ENCODE results near the gene RPA4.
"Not testable (repeated sequence)": the region's sequence is repeated elsewhere in the genome, so short reads cannot be mapped to it uniquely, and the experiment has no call there.

Gene RPA4

DNA sequence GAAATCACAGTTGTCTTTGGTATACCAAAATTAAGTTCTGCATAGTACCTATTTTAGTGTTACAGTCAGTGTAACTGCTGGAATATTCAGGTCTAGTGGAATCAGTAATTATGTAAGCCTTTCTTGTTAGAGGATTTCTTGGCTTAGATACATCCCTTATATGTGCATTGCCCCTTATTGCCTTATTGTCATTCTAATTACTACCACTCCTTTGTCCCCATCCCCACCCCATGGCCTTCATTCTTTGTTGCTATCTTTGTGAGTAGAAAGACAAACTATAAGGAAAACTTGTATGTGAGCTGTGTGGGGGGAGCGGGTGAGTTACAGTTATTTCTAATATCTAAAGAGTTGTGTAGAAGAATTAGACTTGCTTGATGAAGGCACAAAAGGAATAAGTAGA lies 36.9 kb upstream of the RPA4 start:
- H3K27ac ChIP-seq: no peak overlapping the region
- TF ChIP-seq, protein P1, sequence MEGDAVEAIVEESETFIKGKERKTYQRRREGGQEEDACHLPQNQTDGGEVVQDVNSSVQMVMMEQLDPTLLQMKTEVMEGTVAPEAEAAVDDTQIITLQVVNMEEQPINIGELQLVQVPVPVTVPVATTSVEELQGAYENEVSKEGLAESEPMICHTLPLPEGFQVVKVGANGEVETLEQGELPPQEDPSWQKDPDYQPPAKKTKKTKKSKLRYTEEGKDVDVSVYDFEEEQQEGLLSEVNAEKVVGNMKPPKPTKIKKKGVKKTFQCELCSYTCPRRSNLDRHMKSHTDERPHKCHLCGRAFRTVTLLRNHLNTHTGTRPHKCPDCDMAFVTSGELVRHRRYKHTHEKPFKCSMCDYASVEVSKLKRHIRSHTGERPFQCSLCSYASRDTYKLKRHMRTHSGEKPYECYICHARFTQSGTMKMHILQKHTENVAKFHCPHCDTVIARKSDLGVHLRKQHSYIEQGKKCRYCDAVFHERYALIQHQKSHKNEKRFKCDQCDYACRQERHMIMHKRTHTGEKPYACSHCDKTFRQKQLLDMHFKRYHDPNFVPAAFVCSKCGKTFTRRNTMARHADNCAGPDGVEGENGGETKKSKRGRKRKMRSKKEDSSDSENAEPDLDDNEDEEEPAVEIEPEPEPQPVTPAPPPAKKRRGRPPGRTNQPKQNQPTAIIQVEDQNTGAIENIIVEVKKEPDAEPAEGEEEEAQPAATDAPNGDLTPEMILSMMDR (IDR thresholded peaks at IDR 0.05): no peak

DNA sequence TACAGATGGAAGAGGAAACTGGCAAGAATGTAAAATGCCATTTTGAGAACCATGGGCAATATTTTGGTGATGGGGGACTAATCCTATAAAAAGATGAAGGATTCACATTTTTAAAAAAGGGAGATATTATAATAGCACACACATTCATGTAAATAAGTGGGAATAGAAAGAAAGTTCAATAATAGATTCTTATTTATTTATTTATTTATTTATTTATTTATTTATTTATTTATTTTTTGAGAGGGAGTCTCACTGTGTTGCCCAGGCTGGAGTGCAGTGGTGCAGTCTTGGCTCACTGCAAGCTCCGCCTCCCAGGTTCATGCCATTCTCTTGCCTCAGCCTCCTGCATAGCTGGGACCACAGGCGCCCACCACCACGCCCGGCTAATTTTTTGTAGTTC lies 24.3 kb upstream of the RPA4 start:
- H3K27ac ChIP-seq: not testable (repeated sequence)

DNA sequence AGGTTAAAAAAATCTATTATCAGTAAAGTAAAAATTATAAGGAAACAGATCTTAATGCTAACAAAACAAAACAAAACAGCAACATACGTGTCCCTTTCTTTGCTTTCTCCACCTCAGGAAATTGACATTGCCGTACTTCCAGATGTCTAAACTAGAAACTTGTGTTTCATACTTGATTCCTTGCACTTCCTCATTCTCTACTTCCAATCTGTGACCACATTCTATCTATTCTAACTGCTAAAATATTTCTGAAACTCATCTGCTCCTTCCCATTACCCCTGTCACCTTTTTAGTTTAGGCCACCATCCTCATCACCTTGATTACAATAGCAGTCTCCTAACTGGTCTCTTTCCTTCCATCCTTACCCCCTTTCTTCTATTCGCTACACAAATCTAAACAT lies 22.5 kb upstream of the RPA4 start:
- TF ChIP-seq ZFX (IDR thresholded peaks at IDR 0.05; ENCODE audit: borderline replicate concordance): no peak
- TF ChIP-seq, protein P1 (IDR thresholded peaks at IDR 0.05): no peak
- no peak overlapping the region for H3K27ac ChIP-seq

DNA sequence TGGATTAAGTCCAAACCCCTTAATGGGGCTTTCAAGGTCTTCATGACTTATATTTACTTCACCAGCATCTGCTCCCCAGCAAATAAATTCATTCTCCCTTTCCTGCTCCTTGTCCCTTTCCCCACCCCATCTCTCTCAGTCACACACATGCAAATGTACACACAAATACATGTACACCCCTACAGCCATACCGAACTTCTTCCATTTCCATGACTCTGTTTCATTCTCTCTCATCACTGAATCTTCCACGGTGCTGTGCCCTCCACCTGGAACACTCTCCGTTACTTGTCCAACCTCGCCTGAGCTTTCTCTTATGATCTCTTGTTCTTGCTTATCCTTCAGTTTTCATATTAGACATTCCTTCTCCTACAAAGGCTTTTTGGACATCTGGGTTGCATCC lies 22.0 kb upstream of the RPA4 start:
- H3K27ac ChIP-seq: no peak overlapping the region
- TF ChIP-seq ZFX (IDR thresholded peaks at IDR 0.05; ENCODE audit: borderline replicate concordance): no peak
- TF ChIP-seq, protein P1 (IDR thresholded peaks at IDR 0.05): no peak

DNA sequence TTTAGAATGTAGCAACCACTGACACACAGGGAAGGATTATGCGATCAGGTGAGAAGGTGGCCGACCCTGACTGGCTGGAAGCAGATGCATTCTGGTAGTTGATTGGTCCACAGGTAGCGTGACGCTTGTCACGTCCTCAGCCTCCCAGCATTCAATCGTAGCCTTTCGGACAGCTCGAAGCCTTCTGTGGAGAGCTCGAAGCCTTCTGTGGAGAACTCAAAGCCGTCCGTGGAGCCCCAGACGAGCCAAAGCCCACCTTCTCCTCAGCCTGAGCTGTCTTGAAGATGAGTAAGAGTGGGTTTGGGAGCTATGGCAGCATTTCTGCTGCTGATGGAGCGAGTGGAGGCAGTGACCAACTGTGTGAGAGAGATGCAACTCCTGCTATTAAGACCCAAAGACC lies 319 bp downstream of the RPA4 start:
- H3K27ac ChIP-seq: no peak overlapping the region
- TF ChIP-seq, protein P1 (IDR thresholded peaks at IDR 0.05): no peak
- TF ChIP-seq ZFX (IDR thresholded peaks at IDR 0.05; ENCODE audit: borderline replicate concordance): no peak

DNA sequence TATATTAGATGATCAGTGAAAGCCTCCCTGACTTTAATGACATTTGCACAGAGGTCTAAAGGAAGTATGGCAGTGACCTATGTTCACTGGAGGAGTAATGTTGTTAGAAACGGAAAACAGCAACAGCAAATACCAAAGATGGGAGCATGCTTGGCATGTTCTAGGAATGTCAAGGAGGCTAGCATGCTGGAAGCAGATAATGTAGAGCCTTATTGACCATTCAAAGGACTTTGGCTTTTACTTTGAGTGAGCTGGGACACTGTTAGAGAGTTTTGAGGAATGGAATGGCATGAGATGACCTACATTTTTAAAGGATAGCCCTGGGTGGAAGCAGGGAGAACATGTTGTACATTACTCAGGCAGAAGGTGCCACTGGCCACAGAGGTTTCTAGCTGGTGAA lies 6.0 kb downstream of the RPA4 start:
- H3K27ac ChIP-seq: no peak overlapping the region
- no peak for TF ChIP-seq ZFX (IDR thresholded peaks at IDR 0.05; ENCODE audit: borderline replicate concordance)
- TF ChIP-seq, protein P1 (IDR thresholded peaks at IDR 0.05): no peak

DNA sequence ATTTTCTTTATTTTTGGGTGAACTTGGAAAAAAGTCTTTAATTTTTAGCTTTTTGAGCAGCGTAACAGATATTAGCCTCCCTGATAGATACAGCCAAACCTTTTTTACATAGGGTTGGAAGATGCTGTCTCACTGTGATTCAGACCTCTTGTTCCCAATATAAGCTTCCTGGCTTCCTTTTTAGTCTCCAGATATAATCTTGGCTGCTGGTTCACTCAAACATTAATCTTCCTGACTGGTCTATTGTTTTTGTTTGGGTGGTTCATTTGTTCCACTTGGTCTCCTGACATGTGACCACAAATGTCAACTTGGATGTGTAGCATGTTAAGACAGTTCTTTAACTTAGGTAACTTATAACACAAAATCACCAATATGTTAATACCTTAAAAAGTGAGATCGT lies 23.0 kb downstream of the RPA4 start:
- no peak overlapping the region for H3K27ac ChIP-seq
- TF ChIP-seq, protein P1 (IDR thresholded peaks at IDR 0.05): no peak
- TF ChIP-seq ZFX (IDR thresholded peaks at IDR 0.05; ENCODE audit: borderline replicate concordance): no peak

DNA sequence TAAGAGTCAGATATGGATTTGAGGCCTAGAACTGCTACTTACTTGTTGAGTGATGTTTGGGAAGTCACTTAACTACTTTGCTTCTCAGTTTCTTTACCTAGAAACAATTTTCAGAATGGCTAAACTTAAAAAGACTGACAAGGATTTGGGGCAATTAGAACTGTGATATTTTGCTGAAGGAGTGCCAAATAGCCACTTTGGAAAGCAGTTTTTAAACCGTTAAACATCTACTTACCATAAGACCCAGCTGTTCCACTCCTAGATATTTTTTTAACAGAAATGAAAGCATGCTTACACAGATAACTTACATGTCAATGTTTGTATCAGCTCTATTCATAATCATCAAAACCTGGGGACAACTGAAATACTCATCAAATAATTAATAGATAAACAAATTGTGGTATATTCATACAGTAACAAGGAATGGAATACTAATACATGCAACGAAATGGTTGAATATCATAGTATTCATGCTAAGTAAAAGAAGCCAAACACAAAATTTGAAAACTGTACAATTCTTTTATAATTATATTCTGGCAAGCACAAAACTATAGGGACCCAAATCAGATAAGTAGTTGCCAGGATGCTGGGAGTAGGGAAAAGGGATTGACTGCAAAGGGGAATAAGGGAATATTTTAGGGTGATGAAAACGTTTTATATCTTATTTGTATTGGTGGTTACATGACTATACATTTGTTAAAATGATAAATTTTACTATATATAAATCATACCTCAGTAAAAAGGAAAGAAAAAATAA lies 24.0 kb downstream of the RPA4 start:
- TF ChIP-seq, protein P1 (IDR thresholded peaks at IDR 0.05): no peak
- no peak for TF ChIP-seq ZFX (IDR thresholded peaks at IDR 0.05; ENCODE audit: borderline replicate concordance)
- H3K27ac ChIP-seq: no peak overlapping the region

Measured in 22Rv1 (cell line).